ENCODE data around the gene LKAAEAR1.
A peak's percentile ranks its signal among the peaks of the same experiment; 100 is the strongest.

GRCh38 chr20:64072498-64073063 is 11.6 kb downstream of the LKAAEAR1 start:
- TF ChIP-seq CTCF (IDR thresholded peaks at IDR 0.05; ENCODE audit: low read depth, low read length) = no peak
- TF ChIP-seq POLR2A (IDR thresholded peaks at IDR 0.05; ENCODE audit: extremely low read depth, insufficient read length) = peak; percentile 24
